Skeletal muscle satellite cell (primary cell): ENCODE results near the gene ADD3.

Experiments used
- H3K27me3 ChIP-seq: 2 replicates; pipeline ENCODE4 v1.7.0; 2013; ENCODE audit warnings: low read length; ENCODE audit not compliant: control insufficient read depth, insufficient read depth
- H3K36me3 ChIP-seq: 2 replicates; pipeline ENCODE4 v1.7.0; 2013; ENCODE audit warnings: mild to moderate bottlenecking, control low read depth, low read length; ENCODE audit not compliant: insufficient read depth
- H3K4me1 ChIP-seq: 2 replicates; pipeline ENCODE4 v1.7.0; 2013; ENCODE audit warnings: low read length; ENCODE audit not compliant: control insufficient read depth, insufficient read depth
- H3K4me2 ChIP-seq: 2 replicates; pipeline ENCODE4 v1.7.0; 2013; ENCODE audit warnings: mild to moderate bottlenecking, low read length
- H3K4me3 ChIP-seq: 2 replicates; pipeline ENCODE4 v1.7.0; 2013; ENCODE audit warnings: low read length
- H3K9ac ChIP-seq: 2 replicates; pipeline ENCODE4 v1.7.0; 2013; ENCODE audit warnings: mild to moderate bottlenecking, low read depth, low read length, moderate library complexity
- H3K9me3 ChIP-seq: replicated peaks from 2 replicates; pipeline ENCODE4 v1.7.0; 2013; ENCODE audit warnings: mild to moderate bottlenecking, control low read depth, low read length

The ADD3 gene

DNA sequence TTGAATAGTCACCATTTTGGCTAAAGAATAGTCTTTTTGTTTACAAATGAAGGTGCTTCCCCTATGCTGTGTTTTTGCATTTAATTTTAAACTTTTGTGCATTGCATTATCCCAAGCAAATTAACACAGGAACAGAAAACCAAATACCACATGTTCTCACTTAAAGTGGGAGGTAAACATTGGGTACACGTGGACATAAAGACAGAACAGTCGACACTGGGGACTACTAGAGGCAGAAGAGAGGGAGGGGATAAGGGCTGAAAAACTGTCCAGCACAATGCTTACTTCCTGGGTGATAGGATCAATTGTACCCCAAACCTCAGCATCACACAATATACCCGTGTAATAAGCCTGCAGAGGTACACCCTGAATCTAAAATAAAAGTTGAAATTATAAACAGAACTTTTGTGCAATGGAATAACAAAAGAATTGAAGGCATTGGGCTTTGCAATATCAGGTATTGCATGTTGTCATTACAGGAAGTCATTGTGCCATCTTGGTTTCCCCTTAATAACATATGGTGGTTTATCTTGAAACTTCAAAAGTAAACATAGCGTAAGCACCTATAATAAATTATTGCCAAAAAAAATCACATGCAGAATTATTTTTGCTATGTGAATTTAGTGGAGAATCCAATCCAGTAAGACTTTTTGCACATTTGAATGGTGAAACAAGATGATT, 16.1 kb downstream of the ADD3 start:
- no peaks in the 10 kb centered on the region for H3K36me3 ChIP-seq
- H3K4me3 ChIP-seq, result no peak overlapping the region
- no peak overlapping the region for H3K4me2 ChIP-seq
- no peaks in the 10 kb centered on the region for H3K27me3 ChIP-seq
- no peak overlapping the region for H3K9ac ChIP-seq
- H3K9me3 ChIP-seq, result no peaks in the 10 kb centered on the region
- H3K4me1 ChIP-seq, result no peaks in the 10 kb centered on the region

- H3K4me1 ChIP-seq, result peaks cover 8% of the 10 kb centered on the region
- no peaks in the 10 kb centered on the region for H3K9me3 ChIP-seq
- no peak overlapping the region for H3K4me3 ChIP-seq
- no peaks in the 10 kb centered on the region for H3K27me3 ChIP-seq
- H3K36me3 ChIP-seq, result no peaks in the 10 kb centered on the region
- no peak overlapping the region for H3K4me2 ChIP-seq
- H3K9ac ChIP-seq, result no peak overlapping the region
Measured at GRCh38 chr10:110029450-110029849, 21.7 kb downstream of the ADD3 start.

DNA sequence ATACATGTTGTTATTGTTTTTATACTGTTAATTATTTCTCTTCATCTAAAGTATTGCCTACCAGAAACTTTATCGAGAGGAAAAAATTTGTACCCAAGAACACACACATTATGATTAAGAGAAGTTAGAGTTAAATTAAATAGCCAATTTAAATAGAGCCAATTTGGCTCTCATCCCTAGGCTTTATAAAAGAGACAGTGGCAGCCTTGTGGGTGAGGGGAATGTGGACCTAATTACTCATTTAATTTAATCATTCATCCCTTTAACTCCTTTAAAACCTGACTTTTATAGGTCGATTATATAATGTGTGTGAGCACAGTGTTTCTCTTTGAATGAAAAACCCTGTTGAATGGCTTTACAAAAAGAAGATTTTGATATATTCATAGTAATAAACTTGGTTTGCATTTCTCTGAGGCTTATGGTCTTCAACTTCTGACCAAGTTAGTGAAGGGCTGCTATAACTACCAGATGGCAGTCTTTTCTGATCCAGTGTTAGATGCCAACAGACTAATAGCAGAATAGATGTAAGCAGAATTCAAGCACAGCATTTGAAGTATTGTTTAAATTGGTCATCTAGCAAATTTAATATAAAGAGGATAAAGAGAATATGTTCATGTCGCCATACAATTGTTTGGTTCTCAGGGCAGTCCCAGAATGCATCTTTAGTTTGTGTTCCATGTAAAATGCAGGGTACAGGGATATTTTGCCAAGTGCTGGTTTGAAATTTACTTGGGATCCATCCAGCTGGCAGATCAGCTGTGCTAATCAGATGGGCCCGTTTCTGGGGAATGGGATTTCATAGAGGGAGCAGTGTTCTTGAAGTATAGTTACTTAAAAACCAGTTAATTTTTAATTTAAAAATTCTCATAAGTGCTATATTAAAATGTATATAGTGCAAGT, 25.3 kb downstream of the ADD3 start:
- H3K9me3 ChIP-seq, result no peaks in the 10 kb centered on the region
- H3K4me1 ChIP-seq, result peaks cover 17% of the 10 kb centered on the region
- H3K4me3 ChIP-seq, result no peak overlapping the region
- H3K27me3 ChIP-seq, result no peaks in the 10 kb centered on the region
- H3K36me3 ChIP-seq, result no peaks in the 10 kb centered on the region
- H3K4me2 ChIP-seq, result no peak overlapping the region
- no peak overlapping the region for H3K9ac ChIP-seq

DNA sequence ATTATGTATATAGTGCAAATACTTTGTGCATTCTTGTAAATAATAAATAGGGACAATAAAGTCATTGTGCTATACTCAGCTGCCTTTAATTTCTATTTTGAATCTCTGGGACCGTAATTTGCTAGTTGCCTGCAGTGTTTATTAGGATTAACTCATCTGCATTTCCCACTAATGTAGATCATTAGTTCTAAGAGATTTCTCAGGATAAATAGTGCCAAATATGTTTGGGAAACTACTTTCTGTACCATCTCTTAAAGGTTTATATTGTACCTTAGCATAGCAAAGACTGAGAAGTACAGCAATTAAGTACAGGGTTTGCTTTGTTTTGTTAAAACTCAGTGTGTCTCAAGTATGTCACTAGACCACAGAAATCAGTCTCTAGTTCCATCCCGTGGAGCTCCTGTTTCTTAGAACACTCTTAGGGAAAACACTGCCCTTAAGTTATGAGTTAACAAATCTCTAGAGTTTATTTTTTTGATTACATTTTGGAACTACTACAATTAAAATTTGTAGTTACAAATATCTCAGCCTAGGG, 26.0 kb downstream of the ADD3 start:
- Histone ChIP-seq H3K4me1 (peaks cover 17% of the 10 kb centered on the region), H3K27me3 (no peaks in the 10 kb centered on the region), H3K9me3 (no peaks in the 10 kb centered on the region), H3K4me2 (no peak overlapping the region), H3K36me3 (no peaks in the 10 kb centered on the region), H3K9ac (no peak overlapping the region), H3K4me3 (no peak overlapping the region)

- no peaks in the 10 kb centered on the region for H3K36me3 ChIP-seq
- no peaks in the 10 kb centered on the region for H3K27me3 ChIP-seq
- H3K9me3 ChIP-seq, result no peaks in the 10 kb centered on the region
- H3K4me3 ChIP-seq, result no peak overlapping the region
- no peak overlapping the region for H3K9ac ChIP-seq
- H3K4me2 ChIP-seq, result no peak overlapping the region
- peaks cover 17% of the 10 kb centered on the region for H3K4me1 ChIP-seq
Measured at GRCh38 chr10:110034596-110034995, 26.8 kb downstream of the ADD3 start.

DNA sequence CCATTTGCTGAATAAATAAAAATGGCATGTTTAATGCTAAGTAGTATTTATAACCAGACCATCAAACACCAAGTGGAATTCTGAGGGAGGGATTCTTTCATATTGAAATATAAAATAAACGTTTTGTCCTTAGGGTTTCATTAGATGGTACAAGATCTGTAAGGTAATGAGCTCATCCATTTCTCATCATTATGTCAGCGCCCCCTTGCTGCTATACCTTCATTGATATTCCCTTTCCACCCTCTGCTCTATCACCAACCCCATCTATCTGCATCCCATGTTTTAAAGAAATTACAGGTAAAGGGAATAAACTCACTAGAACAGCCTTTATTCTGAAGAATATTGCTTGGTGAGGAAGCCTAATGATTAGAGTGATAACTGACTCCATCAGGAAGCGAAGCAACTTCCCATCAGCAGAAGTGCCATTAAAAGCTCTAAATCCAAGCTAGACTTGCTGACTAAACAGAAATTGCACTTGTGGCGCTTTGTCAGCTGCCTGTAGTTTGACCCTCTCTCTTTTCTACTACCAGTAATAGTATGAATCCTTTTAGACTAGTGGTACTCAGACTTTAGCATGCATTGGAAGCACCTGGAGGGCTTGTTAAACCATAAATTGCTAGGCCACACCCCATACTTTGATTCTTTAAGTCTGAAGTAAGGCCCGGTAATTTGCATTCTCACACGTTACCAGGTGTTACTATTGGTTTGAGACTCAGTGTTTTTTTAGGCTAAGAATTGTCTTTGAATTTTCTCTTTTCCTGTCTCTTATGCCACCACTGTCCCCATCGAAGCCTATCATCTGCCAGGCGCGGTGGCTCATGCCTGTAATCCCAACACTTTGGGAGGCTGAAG, 27.5 kb downstream of the ADD3 start:
- Histone ChIP-seq H3K4me1 (peaks cover 17% of the 10 kb centered on the region), H3K9ac (no peak overlapping the region), H3K4me3 (no peak overlapping the region), H3K9me3 (no peaks in the 10 kb centered on the region), H3K36me3 (no peaks in the 10 kb centered on the region), H3K4me2 (no peak overlapping the region), H3K27me3 (no peaks in the 10 kb centered on the region)

DNA sequence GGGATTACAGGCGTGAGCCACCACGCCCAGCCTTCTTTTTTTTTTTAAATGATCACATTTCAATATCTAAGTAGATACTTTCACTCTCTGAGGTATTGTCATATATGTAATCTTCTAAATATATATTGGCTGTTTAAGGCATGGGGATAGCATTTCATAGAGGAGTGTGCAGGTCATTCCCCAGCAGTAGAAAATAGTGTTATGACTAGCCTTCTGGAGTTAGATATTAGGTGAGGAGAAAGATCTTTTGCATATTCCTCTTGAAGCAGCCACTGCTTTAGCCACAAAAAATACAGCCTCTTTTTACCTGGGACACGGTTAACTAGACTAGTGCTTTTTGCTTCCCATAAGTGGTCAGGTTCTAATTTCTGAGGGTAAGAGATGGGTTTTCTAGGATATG, 28.9 kb downstream of the ADD3 start:
- Histone ChIP-seq H3K4me1 (peaks cover 17% of the 10 kb centered on the region), H3K4me3 (no peak overlapping the region)

DNA sequence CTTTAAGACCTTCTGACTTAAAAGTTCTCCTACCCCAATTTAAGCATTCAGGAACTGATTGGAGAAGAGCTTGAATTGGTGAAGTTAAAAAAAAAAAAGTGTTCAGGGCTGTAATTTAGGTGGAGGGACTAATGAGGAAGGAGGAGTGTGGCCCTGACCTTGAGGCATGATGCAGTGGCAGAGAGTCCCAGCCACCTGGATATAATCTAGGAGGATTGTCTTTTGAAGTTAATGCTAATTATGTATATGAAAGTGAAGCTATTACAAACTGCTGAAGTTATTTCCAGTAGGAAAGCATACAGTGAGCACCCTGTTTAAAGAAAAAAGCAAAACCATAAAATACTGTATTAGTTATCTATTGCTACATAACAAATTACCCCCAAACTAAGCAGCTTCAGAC, 31.5 kb downstream of the ADD3 start:
- no peaks in the 10 kb centered on the region for H3K9me3 ChIP-seq
- peaks cover 10% of the 10 kb centered on the region for H3K4me1 ChIP-seq
- H3K36me3 ChIP-seq, result no peaks in the 10 kb centered on the region
- no peaks in the 10 kb centered on the region for H3K27me3 ChIP-seq
- no peak overlapping the region for H3K9ac ChIP-seq
- no peak overlapping the region for H3K4me3 ChIP-seq
- H3K4me2 ChIP-seq, result no peak overlapping the region

More for the DNA sequence above, 28.9 kb downstream of the ADD3 start:
- Histone ChIP-seq H3K27me3 (no peaks in the 10 kb centered on the region), H3K9me3 (no peaks in the 10 kb centered on the region), H3K4me2 (no peak overlapping the region), H3K36me3 (no peaks in the 10 kb centered on the region), H3K9ac (no peak overlapping the region)

DNA sequence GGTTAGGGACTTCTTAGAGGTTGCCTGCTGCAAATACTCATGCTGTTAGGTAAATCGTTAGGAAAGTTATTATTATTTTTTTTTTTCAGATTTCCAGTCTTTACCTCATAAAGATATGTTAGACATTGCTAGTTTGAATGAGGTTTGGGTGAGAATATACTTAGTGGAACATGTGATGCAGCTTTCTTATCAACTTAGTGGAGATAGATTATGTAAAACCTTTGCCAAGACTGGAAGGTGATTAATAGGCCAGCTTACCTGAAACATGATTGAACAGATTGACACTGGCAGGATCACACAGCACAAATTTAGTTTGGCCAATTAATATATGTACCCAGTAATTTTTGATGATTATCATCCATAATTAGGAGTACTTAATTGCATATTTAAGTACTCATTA, 32.3 kb downstream of the ADD3 start:
- H3K36me3 ChIP-seq, result no peaks in the 10 kb centered on the region
- no peak overlapping the region for H3K4me2 ChIP-seq
- no peaks in the 10 kb centered on the region for H3K9me3 ChIP-seq
- H3K27me3 ChIP-seq, result no peaks in the 10 kb centered on the region
- H3K9ac ChIP-seq, result no peak overlapping the region
- H3K4me3 ChIP-seq, result no peak overlapping the region
- H3K4me1 ChIP-seq, result peaks cover 2% of the 10 kb centered on the region

DNA sequence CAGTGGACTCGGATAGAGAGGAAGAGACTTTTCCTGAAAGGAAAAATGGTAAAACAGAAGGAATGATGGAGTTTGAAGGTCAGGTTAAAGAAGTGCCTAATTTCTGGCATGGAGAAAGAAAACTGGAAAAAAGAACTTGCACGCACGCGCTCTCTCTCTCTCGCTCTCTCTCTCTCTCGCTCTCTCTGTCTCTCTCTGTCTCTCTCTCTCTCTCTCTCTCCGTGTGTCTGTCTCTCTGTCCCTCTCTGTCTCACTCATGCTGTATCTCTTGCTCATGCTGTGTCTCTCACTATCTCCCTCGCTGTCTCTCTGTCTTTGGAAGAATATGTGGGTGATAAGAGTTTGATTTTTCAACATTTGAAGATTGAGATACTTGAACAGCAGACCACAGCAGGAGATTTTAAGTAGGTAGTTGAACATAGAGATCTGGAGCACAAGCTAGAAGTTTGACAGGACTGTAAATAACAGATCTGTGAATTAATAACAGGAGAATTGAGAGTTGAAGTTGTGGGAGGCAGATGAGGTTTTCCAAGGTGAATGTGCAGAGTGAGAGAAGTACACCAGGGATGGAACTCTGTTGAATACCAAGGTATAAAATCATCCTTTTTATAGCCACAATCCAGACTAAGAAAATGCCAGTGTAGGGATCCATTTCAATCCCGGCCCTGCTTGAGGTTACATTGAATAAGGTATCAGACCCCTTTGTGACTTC, 33.1 kb downstream of the ADD3 start:
- H3K4me2 ChIP-seq, result no peak overlapping the region
- H3K4me1 ChIP-seq, result no peaks in the 10 kb centered on the region
- no peak overlapping the region for H3K9ac ChIP-seq
- H3K36me3 ChIP-seq, result no peaks in the 10 kb centered on the region
- no peaks in the 10 kb centered on the region for H3K9me3 ChIP-seq
- no peaks in the 10 kb centered on the region for H3K27me3 ChIP-seq
- H3K4me3 ChIP-seq, result no peak overlapping the region

- no peak overlapping the region for H3K9ac ChIP-seq
- no peaks in the 10 kb centered on the region for H3K9me3 ChIP-seq
- H3K4me2 ChIP-seq, result no peak overlapping the region
- H3K4me1 ChIP-seq, result no peaks in the 10 kb centered on the region
- H3K36me3 ChIP-seq, result no peaks in the 10 kb centered on the region
- no peak overlapping the region for H3K4me3 ChIP-seq
- H3K27me3 ChIP-seq, result no peaks in the 10 kb centered on the region
Measured at GRCh38 chr10:110041479-110041829, 33.7 kb downstream of the ADD3 start.
